H1 (cell line): Measurements from ENCODE around the gene SBF1. TPM values are rescaled to one million over a fixed set of nuclear protein-coding genes. Genes with fewer than 3 reads are reported as not detected.
A peak's percentile ranks its signal among the peaks of the same experiment; 100 is the strongest.

Source experiments
- ASH2L ChIP-seq: fragments of 200-600, 300-600 bp; sonication (generic); IDR thresholded peaks from one replicate; pipeline ENCODE4 v1.7.1; 2017; ENCODE audit warnings: low read length
- CBX5 ChIP-seq: fragments of 300-800, 300-1000 bp; sonication (generic); IDR thresholded peaks from 2 replicates; pipeline ENCODE4 v1.7.1; 2016; ENCODE audit warnings: antibody characterized with exemption, low read length, low read depth
- CTCF ChIP-seq, 3 experiments: IDR thresholded peaks; 1 replicate in 2 of 3; 2 replicates in 1 of 3; pipeline versions ENCODE4 v1.5.1 to v1.6.1; 2011; ENCODE audit warnings: low read length in 3 of 3, mild to moderate bottlenecking in 3 of 3, inconsistent platforms in 2 of 3, low read depth in 1 of 3, moderate library complexity in 1 of 3; ENCODE audit not compliant: insufficient read depth in 1 of 3; ENCODE audit errors: control extremely low read depth in 1 of 3
- E2F6 ChIP-seq: IDR thresholded peaks from 2 replicates; pipeline ENCODE4 v1.6.1; 2012; ENCODE audit warnings: inconsistent platforms
- GABPA ChIP-seq: IDR thresholded peaks from 2 replicates; pipeline ENCODE4 v1.6.1; 2011; ENCODE audit warnings: mild to moderate bottlenecking, low read length, moderate library complexity, borderline replicate concordance; ENCODE audit not compliant: insufficient read depth
- GTF2F1 ChIP-seq: IDR thresholded peaks from 2 replicates; pipeline ENCODE4 v1.6.1; 2012; ENCODE audit warnings: low read depth, low read length, improper control_type of control experiment, borderline replicate concordance
- JUND ChIP-seq: IDR thresholded peaks from 2 replicates; pipeline ENCODE4 v1.6.1; 2011; ENCODE audit warnings: mild to moderate bottlenecking, improper control_type of control experiment, low read length
- KDM1A ChIP-seq: fragments of 200-600, 300-600 bp; sonication (generic); IDR thresholded peaks from 2 replicates; pipeline ENCODE4 v1.7.1; 2016; ENCODE audit warnings: mild to moderate bottlenecking, low read length, borderline replicate concordance
- KDM4A ChIP-seq: IDR thresholded peaks from one replicate; pipeline ENCODE4 v1.7.1; 2012; ENCODE audit warnings: low read depth, mild to moderate bottlenecking, moderate library complexity, low read length, inconsistent platforms; ENCODE audit not compliant: severe bottlenecking
- MAFK ChIP-seq: IDR thresholded peaks from 2 replicates; pipeline ENCODE4 v1.6.1; 2012; ENCODE audit warnings: low read depth, mild to moderate bottlenecking, improper control_type of control experiment, low read length
- NANOG ChIP-seq: IDR thresholded peaks from 2 replicates; pipeline ENCODE4 v1.6.1; 2011; ENCODE audit warnings: low read length, low read depth, mild to moderate bottlenecking, inconsistent platforms; ENCODE audit not compliant: insufficient read depth, poor library complexity, severe bottlenecking
- POU5F1 ChIP-seq: IDR thresholded peaks from 2 replicates; pipeline ENCODE4 v1.6.1; 2011; ENCODE audit warnings: low read depth, mild to moderate bottlenecking, low read length, moderate library complexity
- RXRA ChIP-seq: IDR thresholded peaks from 2 replicates; pipeline ENCODE4 v1.6.1; 2011; ENCODE audit warnings: low read depth, mild to moderate bottlenecking, low read length, moderate library complexity; ENCODE audit not compliant: insufficient read depth
- SAP30 ChIP-seq: fragments of 300-600 bp; sonication (generic); IDR thresholded peaks from 2 replicates; pipeline ENCODE4 v1.7.1; 2012; ENCODE audit warnings: low read length, moderate library complexity, mild to moderate bottlenecking, inconsistent platforms; ENCODE audit not compliant: insufficient read depth, insufficient replicate concordance
- TCF12 ChIP-seq: IDR thresholded peaks from 2 replicates; pipeline ENCODE4 v1.6.1; 2011; ENCODE audit warnings: low read depth, mild to moderate bottlenecking, low read length
- ZNF274 ChIP-seq: IDR thresholded peaks from 2 replicates; pipeline ENCODE4 v1.7.0; 2012; ENCODE audit warnings: low read length, borderline replicate concordance; ENCODE audit errors: extremely low read depth
- polyA plus RNA-seq, 7 experiments: library from polyadenylated mRNA; depleted of rRNA in 3 of 7; stranded (reverse) in 5 of 7; unstranded in 2 of 7; fragments of >200 nt in 5 of 7; fragments of 200-250 nt in 2 of 7; gene quantifications; 1 replicate in 5 of 7; 2 replicates in 1 of 7; 4 replicates in 1 of 7; pipeline versions ENCODE4 v1.2.1 to v1.2.3, GENCODE V29; 2011 to 2013; ENCODE audit warnings: missing spikeins in 2 of 7, mixed read lengths in 2 of 7
- total RNA-seq: library from RNA; stranded (reverse); fragmentation: NEBNext Ultra II Directional; extraction: Animal tissue kit (Norgen Biotek cat#: 25700); gene quantifications from 2 replicates; pipeline ENCODE4 v1.2.1, GENCODE V29; 2021
- TF ChIP-seq, protein P1 (sequence below): IDR thresholded peaks from 2 replicates; pipeline ENCODE4 v1.6.1; 2012; ENCODE audit warnings: low read length, inconsistent platforms

The SBF1 gene
- total and polyA plus RNA-seq, 2 of the 8 experiments (the other 6 are each of a cell fraction or from before 2014, with no cell fraction given), result 29.1 to 71.5 TPM

- TF ChIP-seq MAFK (no peak), NANOG (no peak), ASH2L (peak; percentile 50), KDM1A (no peak), CBX5 (no peak), JUND (peak; percentile 49; the same call in 1 of the 2 replicates), RXRA (no peak), KDM4A (peak; percentile 42), E2F6 (peak; percentile 57; the same call in 1 of the 2 replicates), ZNF274 (no peak), GTF2F1 (no peak), TCF12 (no peak), POU5F1 (no peak), GABPA (no peak; the same call in 1 of the 2 replicates), CTCF (IDR thresholded peaks at IDR 0.05; ENCODE audit: control extremely low read depth in 1 of 3, insufficient read depth in 1 of 3, low read depth in 1 of 3, low read length in 3 of 3) (no peak), SAP30 (no peak)
- TF ChIP-seq, protein P1, sequence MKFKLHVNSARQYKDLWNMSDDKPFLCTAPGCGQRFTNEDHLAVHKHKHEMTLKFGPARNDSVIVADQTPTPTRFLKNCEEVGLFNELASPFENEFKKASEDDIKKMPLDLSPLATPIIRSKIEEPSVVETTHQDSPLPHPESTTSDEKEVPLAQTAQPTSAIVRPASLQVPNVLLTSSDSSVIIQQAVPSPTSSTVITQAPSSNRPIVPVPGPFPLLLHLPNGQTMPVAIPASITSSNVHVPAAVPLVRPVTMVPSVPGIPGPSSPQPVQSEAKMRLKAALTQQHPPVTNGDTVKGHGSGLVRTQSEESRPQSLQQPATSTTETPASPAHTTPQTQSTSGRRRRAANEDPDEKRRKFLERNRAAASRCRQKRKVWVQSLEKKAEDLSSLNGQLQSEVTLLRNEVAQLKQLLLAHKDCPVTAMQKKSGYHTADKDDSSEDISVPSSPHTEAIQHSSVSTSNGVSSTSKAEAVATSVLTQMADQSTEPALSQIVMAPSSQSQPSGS, result peak; percentile 46; the same call in 1 of the 2 replicates
Measured at GRCh38 chr22:50507991-50508884, 33.4 kb upstream of the SBF1 start, which contains the start of gene NCAPH2 (continued).
